Activated naive CD4-positive, alpha-beta T cell treated with anti-CD3 and anti-CD28 coated beads for 36 hours (primary cell): ENCODE results near the gene YWHAB. TPM values are rescaled to one million over a fixed set of nuclear protein-coding genes. Genes with fewer than 3 reads are reported as not detected.
"Not testable (repeated sequence)": the region's sequence is repeated elsewhere in the genome, so short reads cannot be mapped to it uniquely, and the experiment has no call there.

Experiments
- CTCF ChIA-PET: fragments of 350-600 bp; sonication (Branson Sonifier 250); formaldehyde crosslinking; loops from one replicate; lab custom pipeline; 2021; ENCODE audit warnings: antibody characterized with exemption; lab: Charles Lee
- DNase-seq: peaks from one replicate; pipeline ENCODE4 v3.0.0-alpha.2; 2020
- H3K27ac Mint-ChIP-seq: one replicate; pipeline ENCODE4 v1.8.0; 2021; ENCODE audit warnings: mild to moderate bottlenecking, mixed read lengths
- H3K27me3 Mint-ChIP-seq: one replicate; pipeline ENCODE4 v1.8.0; 2021; ENCODE audit warnings: low read depth, mixed read lengths
- H3K36me3 Mint-ChIP-seq: one replicate; pipeline ENCODE4 v1.8.0; 2021; ENCODE audit warnings: low read depth, mixed read lengths
- H3K4me1 Mint-ChIP-seq: one replicate; pipeline ENCODE4 v1.8.0; 2021; ENCODE audit warnings: low read depth, mixed read lengths
- H3K4me3 Mint-ChIP-seq: one replicate; pipeline ENCODE4 v1.8.0; 2021; ENCODE audit warnings: mild to moderate bottlenecking, moderate library complexity, mixed read lengths
- H3K9me3 Mint-ChIP-seq: one replicate; pipeline ENCODE4 v1.8.0; 2021; ENCODE audit warnings: mixed read lengths
- intact Hi-C: fragments of 100-400 bp; cut with micrococcal nuclease; formaldehyde crosslinking; loops from one replicate; pipeline ENCODE4 v1.15.1; 2023
- total RNA-seq, 2 experiments: library from RNA; stranded (reverse); gene quantifications; one replicate each; pipeline ENCODE4 v1.2.3, GENCODE V29; 2021

YWHAB gene
- total RNA-seq, 2 experiments from 2014 or later = 245 to 260 TPM

- H3K36me3 Mint-ChIP-seq = no peaks in the 10 kb centered on the region
- no peak overlapping the region for H3K4me3 Mint-ChIP-seq
- DNase-seq = no peak
- intact Hi-C loops = no loop called here
- no peaks in the 10 kb centered on the region for H3K4me1 Mint-ChIP-seq
- CTCF ChIA-PET = interaction anchor here (1.1 kb wide), 1 partner anchor 104 kb away, joined by 3 read pairs; no protein-coding TSS in a partner anchor
- H3K27ac Mint-ChIP-seq = no peak overlapping the region
- no peaks in the 10 kb centered on the region for H3K9me3 Mint-ChIP-seq
- H3K27me3 Mint-ChIP-seq = no peaks in the 10 kb centered on the region
Measured at GRCh38 chr20:44851545-44851944, 34.0 kb upstream of the YWHAB start.

DNA sequence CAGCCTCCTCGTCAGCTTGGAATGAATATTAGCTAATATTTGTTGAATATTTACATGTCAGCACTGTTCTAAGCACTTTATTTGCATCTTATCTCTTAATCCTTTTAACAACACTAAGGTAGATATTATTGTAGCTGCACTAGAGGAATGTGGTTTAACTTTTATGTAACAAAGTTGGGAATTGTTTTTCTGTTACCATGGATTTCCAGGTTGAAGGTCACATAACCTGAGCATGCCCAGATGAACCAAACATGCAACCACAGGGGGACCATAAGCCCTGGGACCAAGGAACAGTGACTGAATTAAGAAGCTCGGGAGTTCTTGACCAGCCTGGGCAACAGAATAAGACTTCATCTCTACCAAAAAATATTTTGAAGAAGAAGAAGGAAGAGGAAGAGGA lies 29.1 kb upstream of the YWHAB start:
- peaks cover 3% of the 10 kb centered on the region for H3K4me1 Mint-ChIP-seq
- H3K4me3 Mint-ChIP-seq = no peak overlapping the region
- CTCF ChIA-PET = interaction anchor here (0.8 to 1.8 kb wide), 2 partner anchors 10 to 13 kb away, joined by 3 to 10 read pairs; no protein-coding TSS in a partner anchor
- H3K27ac Mint-ChIP-seq = no peak overlapping the region
- no peak for DNase-seq
- H3K27me3 Mint-ChIP-seq = no peaks in the 10 kb centered on the region
- H3K36me3 Mint-ChIP-seq = no peaks in the 10 kb centered on the region
- intact Hi-C loops = no loop called here
- H3K9me3 Mint-ChIP-seq = no peaks in the 10 kb centered on the region

DNA sequence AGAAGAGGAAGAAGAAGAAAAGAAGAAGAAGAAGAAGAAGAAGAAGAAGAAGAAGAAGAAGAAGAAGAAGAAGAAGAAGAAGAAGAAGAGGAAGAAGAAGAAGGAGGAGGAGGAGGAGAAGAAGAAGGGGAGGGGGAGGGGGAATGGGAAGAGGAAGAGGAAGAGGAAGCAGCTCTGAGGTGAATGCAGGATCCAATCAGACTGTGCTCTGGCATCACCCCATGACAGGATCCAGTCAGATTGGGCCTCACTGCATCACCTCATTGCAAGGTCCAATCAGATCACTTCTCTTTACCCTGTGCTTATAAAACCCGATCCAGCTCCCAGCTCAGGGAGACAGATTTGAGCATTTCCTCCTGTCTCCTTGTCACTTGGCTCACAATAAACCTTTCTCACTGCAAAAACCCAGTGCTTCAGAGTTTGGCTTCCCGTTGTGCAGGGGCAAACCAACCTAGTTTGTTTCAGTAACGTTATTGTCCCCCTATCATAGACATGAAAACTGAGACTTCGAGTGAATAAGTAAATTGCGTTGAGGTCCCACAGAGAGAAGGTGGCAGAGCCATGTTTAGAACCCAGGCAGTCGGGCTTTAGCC lies 28.6 kb upstream of the YWHAB start:
- H3K27me3 Mint-ChIP-seq = no peaks in the 10 kb centered on the region
- H3K27ac Mint-ChIP-seq = no peak overlapping the region
- no peaks in the 10 kb centered on the region for H3K9me3 Mint-ChIP-seq
- intact Hi-C loops = no loop called here
- DNase-seq = no peak
- CTCF ChIA-PET = interaction anchor here (1.8 kb wide), 1 partner anchor 10 kb away, joined by 10 read pairs; no protein-coding TSS in a partner anchor
- H3K4me3 Mint-ChIP-seq = no peak overlapping the region
- H3K4me1 Mint-ChIP-seq = peaks cover 3% of the 10 kb centered on the region
- no peaks in the 10 kb centered on the region for H3K36me3 Mint-ChIP-seq

DNA sequence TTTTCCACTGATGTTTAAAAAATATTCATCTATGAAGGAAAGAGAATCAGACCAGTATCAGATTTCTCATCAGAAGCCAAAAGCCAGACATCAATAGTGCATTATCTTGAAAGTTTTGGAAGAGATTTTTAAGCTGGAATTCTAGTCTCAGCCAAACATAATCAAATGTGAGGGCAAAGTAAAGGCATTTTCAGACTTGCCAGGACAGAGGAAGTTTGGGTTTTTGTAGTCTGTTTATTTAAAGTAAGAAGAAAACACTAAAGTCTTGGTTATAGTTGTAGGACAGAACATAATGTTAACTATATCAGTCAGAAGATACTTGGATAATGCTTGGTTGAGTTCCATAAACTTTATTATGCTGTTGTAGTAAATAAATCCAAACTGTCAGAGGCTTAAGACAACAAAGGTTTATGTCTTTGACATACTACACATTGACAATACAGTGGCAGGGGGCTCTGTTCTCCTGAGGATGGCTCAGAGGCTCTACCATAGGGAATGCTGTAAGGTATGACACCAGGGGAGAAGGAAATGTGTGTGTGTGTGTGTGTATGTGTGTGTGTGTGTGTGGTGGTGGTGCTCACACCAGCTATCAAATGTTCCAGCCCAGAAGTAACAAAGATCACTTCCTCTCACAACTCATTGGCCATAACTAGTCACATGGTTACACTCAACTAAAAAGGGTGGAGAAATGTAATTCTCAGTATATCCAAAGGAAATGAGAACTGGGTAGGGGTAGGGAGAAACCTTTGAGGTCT lies 26.7 kb upstream of the YWHAB start:
- Mint-ChIP-seq H3K4me3 (no peak overlapping the region), H3K27ac (no peak overlapping the region), H3K36me3 (no peaks in the 10 kb centered on the region), H3K27me3 (no peaks in the 10 kb centered on the region), H3K9me3 (no peaks in the 10 kb centered on the region), H3K4me1 (peaks cover 3% of the 10 kb centered on the region)
- no peak for DNase-seq
- CTCF ChIA-PET = interaction anchor here (0.6 kb wide), 1 partner anchor 61 kb away, joined by 3 read pairs; no protein-coding TSS in a partner anchor
- intact Hi-C loops = no loop called here

DNA sequence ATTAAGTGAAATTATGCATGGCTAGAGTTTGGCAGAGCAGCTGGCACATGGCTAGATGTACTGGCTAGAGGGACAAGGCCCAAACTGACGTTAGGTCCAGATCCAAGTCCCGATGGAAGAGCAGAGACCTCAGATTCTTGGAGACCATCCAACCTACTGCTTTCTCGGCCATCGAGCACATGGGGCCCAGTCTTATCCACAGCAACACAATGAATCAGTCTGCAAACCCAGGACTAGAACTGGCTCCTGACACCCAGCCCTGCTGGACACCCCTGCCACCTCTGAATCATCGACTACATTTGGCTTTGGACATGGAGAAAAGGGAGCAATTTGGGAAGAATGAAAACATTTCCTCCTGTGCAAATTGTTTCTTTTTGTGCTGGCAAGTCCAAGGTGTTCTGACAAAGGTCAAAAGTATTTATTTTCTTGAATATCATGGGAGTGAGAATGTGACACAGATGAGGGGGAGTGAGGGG lies 23.9 kb upstream of the YWHAB start:
- Mint-ChIP-seq H3K4me1 (peaks cover 3% of the 10 kb centered on the region), H3K36me3 (no peaks in the 10 kb centered on the region), H3K27ac (no peak overlapping the region), H3K4me3 (no peak overlapping the region), H3K9me3 (no peaks in the 10 kb centered on the region), H3K27me3 (no peaks in the 10 kb centered on the region)
- intact Hi-C loops = loop anchor here (5.0 kb wide), 1 partner anchor 844 kb away; no protein-coding TSS in a partner anchor
- DNase-seq = no peak
- CTCF ChIA-PET = interaction anchor here (0.6 kb wide), 1 partner anchor 176 kb away, joined by 3 read pairs; no protein-coding TSS in a partner anchor

DNA sequence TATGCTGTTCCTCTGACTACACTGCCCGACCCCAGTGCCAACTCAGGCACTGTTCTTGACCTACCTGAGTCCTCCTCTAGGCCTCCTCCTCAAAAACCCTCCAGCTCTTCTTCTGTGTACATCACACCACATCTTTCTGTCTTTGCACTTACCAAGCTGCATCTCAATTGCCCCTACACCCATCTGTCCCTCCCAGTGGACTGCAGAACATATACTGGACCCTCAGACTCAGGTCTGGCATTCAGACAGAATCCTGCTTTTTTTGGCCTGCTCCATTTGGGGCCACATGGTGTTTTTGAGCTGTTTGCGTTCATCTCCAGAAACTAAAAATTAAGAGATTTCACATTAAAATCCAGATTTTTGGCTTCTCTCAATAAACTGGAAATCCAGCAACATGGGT lies 23.2 kb upstream of the YWHAB start:
- H3K4me3 Mint-ChIP-seq = no peak overlapping the region

DNA sequence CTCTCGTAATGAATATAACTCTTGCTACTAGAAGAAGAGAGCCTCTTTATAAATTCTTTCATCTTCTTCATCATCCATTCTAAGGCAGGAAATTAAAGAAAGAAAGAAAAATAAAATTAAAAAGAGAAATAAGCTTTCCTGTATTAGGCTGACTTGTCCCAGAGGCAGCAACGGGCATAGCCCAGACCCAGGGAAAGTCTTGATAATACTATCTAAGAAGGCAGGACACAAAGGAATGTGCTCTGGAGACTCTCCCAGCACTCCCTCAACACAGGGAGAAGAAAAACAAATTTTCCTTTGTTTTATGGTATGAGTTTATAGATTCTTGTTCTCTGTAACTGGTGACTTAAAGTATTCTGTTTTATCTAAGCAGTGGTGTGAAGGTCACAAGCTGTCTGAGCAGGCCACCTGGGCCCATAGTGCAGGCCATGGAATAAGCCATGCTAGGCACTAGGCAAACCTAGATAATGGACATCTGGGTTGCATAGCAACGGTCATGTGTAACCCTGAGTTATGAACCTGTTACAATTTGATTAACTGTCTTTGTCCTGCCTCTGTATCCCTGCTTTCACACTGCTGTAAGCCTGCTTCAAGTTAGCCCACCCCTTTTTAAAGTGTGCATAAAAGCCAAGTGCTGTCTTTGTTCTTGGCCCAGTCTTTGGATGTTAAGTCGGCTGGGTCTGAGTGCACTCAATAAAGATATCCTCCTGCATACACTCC lies 22.0 kb upstream of the YWHAB start:
- not testable (repeated sequence) for H3K9me3 Mint-ChIP-seq, H3K27me3 Mint-ChIP-seq, H3K4me3 Mint-ChIP-seq, H3K36me3 Mint-ChIP-seq, DNase-seq, H3K4me1 Mint-ChIP-seq, H3K27ac Mint-ChIP-seq
- intact Hi-C loops = loop anchor here (5.0 kb wide), 1 partner anchor 846 kb away; no protein-coding TSS in a partner anchor
- CTCF ChIA-PET = interaction anchor here (0.6 to 1.5 kb wide), 4 partner anchors 19 to 178 kb away, joined by 3 to 8 read pairs (median 4); no protein-coding TSS in a partner anchor

More for the DNA sequence above, 23.2 kb upstream of the YWHAB start:
- Mint-ChIP-seq H3K4me1 (peaks cover 7% of the 10 kb centered on the region), H3K27ac (no peak overlapping the region), H3K36me3 (no peaks in the 10 kb centered on the region), H3K27me3 (no peaks in the 10 kb centered on the region), H3K9me3 (no peaks in the 10 kb centered on the region)
- no peak for DNase-seq
- intact Hi-C loops = loop anchor here (5.0 kb wide), 1 partner anchor 845 kb away; no protein-coding TSS in a partner anchor
- CTCF ChIA-PET = interaction anchor here (1.5 kb wide), 1 partner anchor 114 kb away, joined by 8 read pairs; no protein-coding TSS in a partner anchor

DNA sequence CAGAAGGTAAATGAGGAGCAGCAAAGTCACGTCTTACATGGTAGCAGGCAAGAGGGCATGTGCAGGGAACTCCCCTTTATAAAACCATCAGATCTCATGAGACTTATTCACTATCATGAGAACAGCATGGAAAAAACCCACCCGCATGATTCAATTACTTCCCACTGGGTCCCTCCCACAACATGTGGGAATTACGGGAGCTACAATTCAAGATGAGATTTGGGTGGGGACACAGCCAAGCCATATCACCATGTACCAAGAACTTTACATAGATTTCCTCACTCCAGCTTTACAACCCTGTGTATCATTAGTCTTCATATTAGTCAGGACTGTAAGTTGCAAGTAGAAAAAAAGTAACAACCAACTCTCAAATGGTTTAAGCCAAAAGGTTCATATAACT lies 21.0 kb upstream of the YWHAB start:
- H3K27me3 Mint-ChIP-seq, H3K4me3 Mint-ChIP-seq, H3K27ac Mint-ChIP-seq, CTCF ChIA-PET, H3K9me3 Mint-ChIP-seq, H3K4me1 Mint-ChIP-seq, DNase-seq, H3K36me3 Mint-ChIP-seq: not testable (repeated sequence)
- intact Hi-C loops = loop anchor here (5.0 kb wide), 1 partner anchor 847 kb away; no protein-coding TSS in a partner anchor

DNA sequence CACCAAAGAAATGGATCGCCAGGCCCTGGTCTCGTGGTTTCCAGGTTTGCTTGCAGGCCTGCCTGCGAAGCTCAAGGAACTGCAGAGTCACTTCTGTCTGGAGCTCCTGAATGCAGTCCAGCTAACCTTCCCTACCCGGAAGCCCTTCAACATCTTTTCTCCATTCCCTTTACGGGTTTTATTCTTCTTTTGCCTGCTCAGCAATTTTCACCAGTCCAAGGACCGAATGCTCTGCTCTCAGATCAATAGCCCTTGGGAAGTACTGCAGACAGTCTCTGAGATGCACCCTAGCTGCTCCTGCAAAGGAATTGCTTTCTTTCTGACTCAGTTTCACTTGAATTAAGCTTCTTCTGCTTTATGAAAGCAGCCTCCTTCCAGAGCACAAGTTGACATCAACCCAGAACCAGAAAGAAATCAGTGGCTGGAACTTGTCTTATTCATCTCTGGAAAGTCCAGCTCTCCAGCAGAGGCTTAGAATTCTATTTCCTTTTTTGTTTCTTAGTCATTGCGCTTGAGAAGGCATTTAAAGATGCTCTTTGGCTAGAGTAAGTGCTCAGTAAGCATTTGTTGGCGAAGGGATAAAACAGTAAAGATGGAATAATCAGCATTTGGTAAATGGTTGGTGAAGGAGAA lies 18.7 kb upstream of the YWHAB start:
- no peaks in the 10 kb centered on the region for H3K9me3 Mint-ChIP-seq
- CTCF ChIA-PET = interaction anchor here (0.6 to 2.1 kb wide), 14 partner anchors 10 to 217 kb away, joined by 3 to 26 read pairs (median 4); partner anchors contain the start of gene KCNK15
- no peaks in the 10 kb centered on the region for H3K36me3 Mint-ChIP-seq
- H3K4me3 Mint-ChIP-seq = peak overlapping the region; percentile 52
- DNase-seq = no peak
- peaks cover 9% of the 10 kb centered on the region for H3K4me1 Mint-ChIP-seq
- no peak overlapping the region for H3K27ac Mint-ChIP-seq
- peaks cover 3% of the 10 kb centered on the region for H3K27me3 Mint-ChIP-seq
- intact Hi-C loops = loop anchor here (1.0 kb wide), 5 partner anchors 67 to 479 kb away; no protein-coding TSS in a partner anchor

GRCh38 chr20:44869471-44869870 lies 16.0 kb upstream of the YWHAB start:
- H3K4me3 Mint-ChIP-seq = no peak overlapping the region

DNA sequence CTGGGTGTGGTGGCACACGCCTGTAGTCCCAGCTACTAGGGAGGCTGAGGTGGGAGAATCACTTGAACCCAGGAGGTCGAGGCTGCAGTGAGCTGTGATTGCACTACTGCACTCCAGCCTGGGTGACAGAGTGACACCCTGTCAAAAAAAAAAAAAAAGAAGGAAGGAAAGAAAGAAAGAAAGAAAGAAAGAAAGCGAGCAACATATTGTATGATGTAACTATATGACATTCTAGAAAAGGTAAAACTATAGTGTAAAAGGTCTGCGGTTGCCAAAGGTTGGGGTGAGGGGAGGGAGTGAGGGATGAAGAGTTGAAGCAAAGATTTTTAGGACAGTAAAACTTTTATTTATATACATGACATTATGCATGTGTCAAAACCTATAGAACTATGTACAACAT lies 3.1 kb upstream of the YWHAB start:
- not testable (repeated sequence) for H3K4me3 Mint-ChIP-seq, H3K36me3 Mint-ChIP-seq, H3K27ac Mint-ChIP-seq, DNase-seq, H3K27me3 Mint-ChIP-seq, H3K9me3 Mint-ChIP-seq
- H3K4me1 Mint-ChIP-seq = peaks cover 37% of the 10 kb centered on the region
- intact Hi-C loops = loop anchor here (10.0 kb wide), 1 partner anchor 1428 kb away; the partner anchor contains the start of gene SRSF6
- CTCF ChIA-PET = interaction anchor here (0.6 kb wide), 2 partner anchors 19 to 196 kb away, joined by 3 to 4 read pairs; no protein-coding TSS in a partner anchor

More at GRCh38 chr20:44869471-44869870, 16.0 kb upstream of the YWHAB start:
- DNase-seq = no peak
- Mint-ChIP-seq H3K27me3 (peaks cover 3% of the 10 kb centered on the region), H3K27ac (no peak overlapping the region), H3K36me3 (no peaks in the 10 kb centered on the region), H3K4me1 (peaks cover 9% of the 10 kb centered on the region), H3K9me3 (no peaks in the 10 kb centered on the region)
- CTCF ChIA-PET = interaction anchor here (0.7 to 1.6 kb wide), 7 partner anchors 13 to 185 kb away, joined by 3 to 7 read pairs (median 3); no protein-coding TSS in a partner anchor
- intact Hi-C loops = no loop called here
